Cerebellar nuclear complex (tissue), 1 donor: ENCODE data around the gene LDLR.
"Not testable (repeated sequence)": the region's sequence is repeated elsewhere in the genome, so short reads cannot be mapped to it uniquely, and the experiment has no call there.

Experiments
- DNase-seq, 2 experiments: peaks; one replicate each; lab custom pipeline; 2025; lab: John Stamatoyannopoulos, UW

LDLR gene

GRCh38 chr19:11174336-11174735 is 85.1 kb downstream of the LDLR start:
- DNase-seq = no peak

GRCh38 chr19:11175920-11176319 is 86.7 kb downstream of the LDLR start:
- no peak for DNase-seq

GRCh38 chr19:11176466-11177193 is 87.4 kb downstream of the LDLR start:
- DNase-seq = no peak

GRCh38 chr19:11177592-11177991 is 88.3 kb downstream of the LDLR start:
- DNase-seq = no peak

GRCh38 chr19:11179145-11179465 is 89.8 kb downstream of the LDLR start:
- not testable (repeated sequence) for DNase-seq

- DNase-seq = no peak
Observed at GRCh38 chr19:11179716-11180297, 90.5 kb downstream of the LDLR start.

- DNase-seq = no peak
Observed at GRCh38 chr19:11180346-11180745, 91.1 kb downstream of the LDLR start.

GRCh38 chr19:11180975-11181374 is 91.7 kb downstream of the LDLR start:
- not testable (repeated sequence) for DNase-seq

- DNase-seq = no peak
Observed at GRCh38 chr19:11181488-11181887, 92.2 kb downstream of the LDLR start.
